ENCODE measurements around the gene MACC1.

MACC1 gene

GRCh38 chr7:20246236-20246635, 29.1 kb upstream of the MACC1 start:
- no peak overlapping the region for H3K4me3 ChIP-seq (replicated peaks; ENCODE audit: low read depth, low read length)
- DNase-seq (ENCODE audit: extremely low read depth, low read depth) = no peak
- TF ChIP-seq, protein P1, sequence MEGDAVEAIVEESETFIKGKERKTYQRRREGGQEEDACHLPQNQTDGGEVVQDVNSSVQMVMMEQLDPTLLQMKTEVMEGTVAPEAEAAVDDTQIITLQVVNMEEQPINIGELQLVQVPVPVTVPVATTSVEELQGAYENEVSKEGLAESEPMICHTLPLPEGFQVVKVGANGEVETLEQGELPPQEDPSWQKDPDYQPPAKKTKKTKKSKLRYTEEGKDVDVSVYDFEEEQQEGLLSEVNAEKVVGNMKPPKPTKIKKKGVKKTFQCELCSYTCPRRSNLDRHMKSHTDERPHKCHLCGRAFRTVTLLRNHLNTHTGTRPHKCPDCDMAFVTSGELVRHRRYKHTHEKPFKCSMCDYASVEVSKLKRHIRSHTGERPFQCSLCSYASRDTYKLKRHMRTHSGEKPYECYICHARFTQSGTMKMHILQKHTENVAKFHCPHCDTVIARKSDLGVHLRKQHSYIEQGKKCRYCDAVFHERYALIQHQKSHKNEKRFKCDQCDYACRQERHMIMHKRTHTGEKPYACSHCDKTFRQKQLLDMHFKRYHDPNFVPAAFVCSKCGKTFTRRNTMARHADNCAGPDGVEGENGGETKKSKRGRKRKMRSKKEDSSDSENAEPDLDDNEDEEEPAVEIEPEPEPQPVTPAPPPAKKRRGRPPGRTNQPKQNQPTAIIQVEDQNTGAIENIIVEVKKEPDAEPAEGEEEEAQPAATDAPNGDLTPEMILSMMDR (IDR thresholded peaks at IDR 0.05; ENCODE audit: low read depth, low read length, missing control alignments) = no peak

DNA sequence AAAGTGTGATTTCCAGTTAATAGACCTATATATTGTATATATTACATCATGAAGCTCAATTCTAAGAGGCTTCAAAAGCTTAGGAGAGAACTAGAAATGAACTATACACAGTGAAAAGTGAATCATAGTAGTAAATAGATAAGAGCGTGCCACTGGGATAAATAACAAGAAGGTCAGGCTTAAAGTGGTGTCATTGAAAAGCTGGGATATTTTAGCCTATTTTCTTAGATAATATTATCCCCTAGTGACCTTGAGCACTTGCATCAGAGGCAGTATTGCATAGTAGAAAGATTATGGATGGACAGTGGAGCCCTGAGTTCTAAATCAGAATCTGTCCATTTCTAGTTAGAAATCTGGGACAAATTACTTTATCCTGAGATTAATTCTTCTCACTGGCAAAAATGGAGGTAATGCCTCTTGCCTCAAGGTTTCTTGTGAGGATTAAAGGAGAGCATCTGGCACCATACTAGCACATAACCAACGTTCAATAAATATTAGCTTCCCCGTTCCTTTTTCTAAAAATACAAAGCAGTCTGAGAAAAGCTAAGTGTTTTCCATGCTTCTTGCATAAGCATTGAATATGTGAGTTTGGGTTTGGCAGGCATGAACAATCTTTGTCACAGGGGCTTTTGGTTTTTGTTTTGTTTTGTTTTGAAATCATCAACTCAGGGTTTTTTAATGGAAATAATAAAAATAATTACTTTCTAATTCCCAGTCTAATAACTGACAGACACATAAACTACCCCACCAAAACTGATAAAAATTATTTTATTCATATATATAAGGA, 27.3 kb upstream of the MACC1 start:
- no peak for DNase-seq (ENCODE audit: extremely low read depth, low read depth)
- TF ChIP-seq, protein P1 (IDR thresholded peaks at IDR 0.05; ENCODE audit: low read depth, low read length, missing control alignments) = no peak
- no peak overlapping the region for H3K4me3 ChIP-seq (replicated peaks; ENCODE audit: low read depth, low read length)

- TF ChIP-seq, protein P1 (IDR thresholded peaks at IDR 0.05; ENCODE audit: low read depth, low read length, missing control alignments) = no peak
- H3K4me3 ChIP-seq (replicated peaks; ENCODE audit: low read depth, low read length) = no peak overlapping the region
- DNase-seq (ENCODE audit: extremely low read depth, low read depth) = no peak
Observed at GRCh38 chr7:20241911-20242261, 24.7 kb upstream of the MACC1 start.

DNA sequence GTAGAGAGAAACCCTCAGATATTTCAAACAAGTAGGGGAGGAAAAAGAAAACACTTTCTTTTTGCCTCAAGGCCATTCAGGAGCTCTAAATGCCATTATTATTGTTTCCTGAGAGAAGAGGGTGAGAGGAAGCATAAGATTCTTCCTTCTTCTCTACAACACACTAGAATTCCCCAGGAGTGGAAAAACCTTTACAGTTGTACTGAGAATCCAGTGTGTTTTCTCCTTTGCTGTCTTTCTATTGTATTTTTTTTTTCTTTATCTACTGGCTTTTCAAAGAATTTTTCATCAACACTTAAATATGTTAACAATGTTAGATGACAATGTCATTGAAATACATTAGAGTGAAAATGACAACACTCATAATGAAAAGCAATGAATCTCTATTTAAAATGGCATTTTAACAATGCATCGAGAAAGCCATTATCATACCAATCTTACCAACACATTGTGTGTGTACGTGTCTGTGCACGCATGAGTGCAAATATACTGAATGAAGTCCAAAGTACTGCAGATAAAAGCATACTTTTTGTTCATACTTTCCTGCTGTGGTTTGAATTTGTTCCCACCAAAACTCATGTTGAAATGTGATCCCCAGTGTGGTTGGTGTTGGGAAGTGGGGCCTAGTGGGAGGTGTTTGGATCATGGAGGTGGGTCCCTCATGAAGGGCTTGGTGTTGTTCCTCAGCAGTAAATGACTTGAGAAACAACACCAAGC, 24.2 kb upstream of the MACC1 start:
- TF ChIP-seq, protein P1 (IDR thresholded peaks at IDR 0.05; ENCODE audit: low read depth, low read length, missing control alignments) = no peak
- H3K4me3 ChIP-seq (replicated peaks; ENCODE audit: low read depth, low read length) = no peak overlapping the region
- peak; percentile 26 for DNase-seq (ENCODE audit: extremely low read depth, low read depth)

GRCh38 chr7:20240080-20240926, 23.1 kb upstream of the MACC1 start:
- TF ChIP-seq, protein P1 (IDR thresholded peaks at IDR 0.05; ENCODE audit: low read depth, low read length, missing control alignments) = no peak
- no peak overlapping the region for H3K4me3 ChIP-seq (replicated peaks; ENCODE audit: low read depth, low read length)
- DNase-seq (ENCODE audit: extremely low read depth, low read depth) = no peak

GRCh38 chr7:20238754-20239324, 21.7 kb upstream of the MACC1 start:
- H3K4me3 ChIP-seq (replicated peaks; ENCODE audit: low read depth, low read length) = no peak overlapping the region
- TF ChIP-seq, protein P1 (IDR thresholded peaks at IDR 0.05; ENCODE audit: low read depth, low read length, missing control alignments) = no peak
- DNase-seq (ENCODE audit: extremely low read depth, low read depth) = no peak
